Lung microvascular endothelial cell (primary cell): ENCODE data around the gene GJA8. TPM values are rescaled to one million over a fixed set of nuclear protein-coding genes. Genes with fewer than 3 reads are reported as not detected.
"Not testable (repeated sequence)": the region's sequence is repeated elsewhere in the genome, so short reads cannot be mapped to it uniquely, and the experiment has no call there.

Experiments
- DNase-seq, 2 donors: peaks; one replicate each; pipeline versions ENCODE4 v3.0.0 to v3.0.0-alpha.2; 2010; ENCODE audit warnings: low read depth in 2 of 2
- total RNA-seq: library from RNA; depleted of rRNA; stranded (reverse); fragments of >200 nt; gene quantifications from 2 replicates; pipeline ENCODE4 v1.2.1, GENCODE V29; 2014

Gene GJA8
- total RNA-seq, 1 donor from 2014 or later, result not detected

GRCh38 chr1:147927689-147928088 lies 25.1 kb downstream of the GJA8 start:
- not testable (repeated sequence) for DNase-seq

GRCh38 chr1:147928236-147929132 lies 25.9 kb downstream of the GJA8 start, which contains the start of gene GPR89B:
GPR89B (plus strand) TSS chr1:147928420; CDS start chr1:147928537, 117 bp downstream.
- peak; percentile 87 for DNase-seq

- DNase-seq, result not testable (repeated sequence)
These were observed 28.5 kb downstream of the GJA8 start for GRCh38 chr1:147931137-147931536.

GRCh38 chr1:147935296-147935695 lies 32.7 kb downstream of the GJA8 start:
- not testable (repeated sequence) for DNase-seq

GRCh38 chr1:147940456-147940855 lies 37.9 kb downstream of the GJA8 start:
- DNase-seq, result not testable (repeated sequence)

- DNase-seq, result not testable (repeated sequence)
These were observed 40.0 kb downstream of the GJA8 start for GRCh38 chr1:147942563-147942962.

GRCh38 chr1:147949517-147949916 lies 46.9 kb downstream of the GJA8 start:
- DNase-seq, result not testable (repeated sequence)

Other genes with a start within 250 kb of the GJA8 start
- gene ACP6, start 232.3 kb upstream of the GJA8 start, total RNA-seq, result 1.4 and 1.7 TPM in 2 replicates
- under 0.01 and 0.87 TPM in 2 replicates for gene GJA5, start 142.2 kb upstream of the GJA8 start, total RNA-seq
- 12.4 and 14.7 TPM in 2 replicates for gene GPR89B, start 25.6 kb downstream of the GJA8 start, total RNA-seq
- 2.2 and 3.6 TPM in 2 replicates for gene NBPF11, start 249.5 kb downstream of the GJA8 start, total RNA-seq